Tibial artery (tissue), 4 donors: ENCODE data around the gene SIAH3.

Experiments used
- DNase-seq, 2 donors: peaks; one replicate each; pipeline ENCODE4 v3.0.0-alpha.2; 2019
- H3K27ac ChIP-seq, 2 donors: fragments of 200-600 bp; sonication (generic) in 1 of 2; 1 replicate in 1 of 2; 2 replicates in 1 of 2; pipeline ENCODE4 v1.5.1; 2018 to 2019; ENCODE audit warnings: mild to moderate bottlenecking in 1 of 2
- H3K27me3 ChIP-seq, 2 donors: fragments of 200-600 bp; sonication (generic) in 1 of 2; one replicate each; pipeline versions ENCODE4 v1.5.1 to v1.6.0; 2016 to 2019
- H3K36me3 ChIP-seq, 3 donors: fragments of 200-600 bp; sonication (generic) in 2 of 3; one replicate each; pipeline ENCODE4 v1.5.1; 2016 to 2019; ENCODE audit warnings: mild to moderate bottlenecking in 2 of 3
- H3K4me1 ChIP-seq, 4 donors: fragments of 200-600 bp; sonication (generic) in 2 of 4; 1 replicate in 3 of 4; 2 replicates in 1 of 4; pipeline ENCODE4 v1.5.1; 2016 to 2019
- H3K4me3 ChIP-seq, 2 donors: fragments of 200-600 bp; sonication (generic) in 1 of 2; 1 replicate in 1 of 2; 2 replicates in 1 of 2; pipeline ENCODE4 v1.5.1; 2018 to 2019; ENCODE audit warnings: mild to moderate bottlenecking in 2 of 2
- H3K9me3 ChIP-seq, 3 donors: fragments of 200-600 bp; sonication (generic) in 1 of 3; one replicate each; pipeline ENCODE4 v1.5.1; 2016 to 2019
- CTCF ChIP-seq, 2 experiments: fragments of 200-600 bp in 1 of 2; fragments of 450-650 bp in 1 of 2; IDR thresholded peaks; one replicate each; pipeline ENCODE4 v1.5.1; 2017 to 2019; ENCODE audit warnings: antibody characterized with exemption in 2 of 2, mild to moderate bottlenecking in 1 of 2, moderate library complexity in 1 of 2
- intact Hi-C: fragments of 100-400 bp; cut with DNase I; formaldehyde crosslinking; loops from one replicate; pipeline ENCODE4 v1.15.0; 2023; ENCODE audit warnings: low total_unique reads

SIAH3 gene

DNA sequence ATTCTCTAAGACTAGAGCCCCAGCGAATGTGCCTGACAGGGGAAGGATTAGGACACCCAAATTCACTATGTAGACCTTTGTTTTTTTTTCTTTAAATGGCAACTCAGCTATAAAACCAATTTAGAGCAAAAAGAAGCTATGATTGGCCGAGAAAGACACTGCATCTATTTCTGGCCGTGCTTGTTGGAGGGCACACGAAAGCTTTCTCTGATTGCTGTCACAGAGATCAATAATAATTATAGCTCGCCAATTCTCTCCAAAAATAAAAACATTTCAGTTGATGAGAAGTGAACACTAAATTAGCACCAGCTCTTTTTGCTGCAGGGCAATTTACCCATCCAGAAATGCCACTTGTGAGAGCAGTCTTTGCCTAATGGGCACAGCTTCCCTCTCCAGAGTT, 118.2 kb downstream of the SIAH3 start:
- no peak for DNase-seq
- no peak for TF ChIP-seq CTCF (IDR thresholded peaks at IDR 0.05)
- Histone ChIP-seq H3K27me3 (no peaks in the 10 kb centered on the region), H3K4me3 (no peak overlapping the region), H3K27ac (no peak overlapping the region), H3K4me1 (no peaks in the 10 kb centered on the region), H3K9me3 (no peaks in the 10 kb centered on the region), H3K36me3 (no peaks in the 10 kb centered on the region)
- intact Hi-C loops, result no loop called here

GRCh38 chr13:45732916-45733315, 118.6 kb downstream of the SIAH3 start:
- no peak for TF ChIP-seq CTCF (IDR thresholded peaks at IDR 0.05)
- H3K27me3 ChIP-seq, result no peaks in the 10 kb centered on the region
- no peak for DNase-seq
- no peaks in the 10 kb centered on the region for H3K9me3 ChIP-seq
- intact Hi-C loops, result no loop called here
- no peaks in the 10 kb centered on the region for H3K36me3 ChIP-seq
- no peak overlapping the region for H3K27ac ChIP-seq
- H3K4me3 ChIP-seq, result no peak overlapping the region
- H3K4me1 ChIP-seq, result no peaks in the 10 kb centered on the region

GRCh38 chr13:45731455-45731854, 120.1 kb downstream of the SIAH3 start:
- no peak for DNase-seq

DNA sequence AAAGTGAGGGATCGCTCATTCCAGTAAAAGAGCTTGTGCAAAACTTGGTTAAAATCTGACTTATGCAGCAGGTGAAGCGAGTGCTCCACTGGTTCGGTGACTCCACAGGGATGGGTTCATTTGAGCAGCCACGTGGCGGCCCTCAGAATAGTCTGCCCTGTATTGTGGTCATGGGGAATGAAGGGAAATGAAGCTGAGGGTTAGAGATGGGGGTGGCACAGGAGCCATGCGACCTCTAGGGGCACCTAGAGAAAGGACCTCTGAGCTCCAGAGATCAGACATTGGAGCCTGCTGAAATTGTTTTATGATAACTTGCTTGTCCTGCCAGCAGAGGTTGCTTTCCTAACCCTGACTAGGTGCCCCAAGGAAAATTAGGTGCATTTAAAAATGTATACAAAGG, 122.8 kb downstream of the SIAH3 start:
- no peaks in the 10 kb centered on the region for H3K27me3 ChIP-seq
- H3K27ac ChIP-seq, result no peak overlapping the region
- no peaks in the 10 kb centered on the region for H3K36me3 ChIP-seq
- H3K4me1 ChIP-seq, result no peaks in the 10 kb centered on the region
- no peak for DNase-seq
- intact Hi-C loops, result no loop called here
- no peak overlapping the region for H3K4me3 ChIP-seq
- TF ChIP-seq CTCF (IDR thresholded peaks at IDR 0.05), result no peak
- no peaks in the 10 kb centered on the region for H3K9me3 ChIP-seq

More at GRCh38 chr13:45731455-45731854, 120.1 kb downstream of the SIAH3 start:
- Histone ChIP-seq H3K27ac (no peak overlapping the region), H3K4me3 (no peak overlapping the region), H3K36me3 (no peaks in the 10 kb centered on the region), H3K27me3 (no peaks in the 10 kb centered on the region), H3K4me1 (no peaks in the 10 kb centered on the region), H3K9me3 (no peaks in the 10 kb centered on the region)
- intact Hi-C loops, result no loop called here
- no peak for TF ChIP-seq CTCF (IDR thresholded peaks at IDR 0.05)
